Endothelial cell of umbilical vein (primary cell): ENCODE measurements around the gene EPAS1. TPM values are rescaled to one million over a fixed set of nuclear protein-coding genes. Genes with fewer than 3 reads are reported as not detected.

Experiments used
- BruUV-seq: library from RNA; stranded (reverse); fragments of 400-500 nt; replicated peaks from 2 replicates; lab custom pipeline; 2021; lab: Mats Ljungman, UMichigan
- CTCF ChIA-PET: fragments of 300-600, 350-600 bp; sonication (Branson Sonifier 250); formaldehyde crosslinking; loops from one replicate; lab custom pipeline; 2021; ENCODE audit warnings: antibody characterized with exemption, inconsistent platforms; lab: Charles Lee
- POLR2A ChIA-PET: fragments of 300-600, 350-600 bp; sonication (Branson Sonifier 250); formaldehyde crosslinking; loops from one replicate; lab custom pipeline; 2021; ENCODE audit warnings: antibody characterized with exemption, inconsistent platforms; lab: Charles Lee
- DNase-seq: peaks from one replicate; pipeline ENCODE4 v3.0.0-alpha.2; 2011; ENCODE audit warnings: low read depth, low spot score
- FAIRE-seq: peaks from 2 replicates; lab custom pipeline; 2011; peaks lifted over from hg19 to GRCh38; lab: Jason Lieb, UNC
- H2AFZ ChIP-seq: 2 replicates; pipeline ENCODE4 v1.6.0; 2012; ENCODE audit warnings: low read depth, low read length, control low read depth, inconsistent platforms
- H3K27ac ChIP-seq: 2 replicates; pipeline ENCODE4 v1.5.1; 2011; ENCODE audit warnings: low read depth, mild to moderate bottlenecking, control low read depth, low read length, moderate library complexity; ENCODE audit not compliant: insufficient read depth
- H3K27me3 ChIP-seq, 2 experiments: 2 replicates each; pipeline versions ENCODE4 v1.6.0 to v1.6.1; 2011; ENCODE audit warnings: low read length in 2 of 2, mixed read lengths in 1 of 2; ENCODE audit not compliant: control insufficient read depth in 2 of 2, insufficient read depth in 2 of 2
- H3K36me3 ChIP-seq, 2 experiments: 2 replicates in 1 of 2; 3 replicates in 1 of 2; pipeline ENCODE4 v1.5.1; 2011; ENCODE audit warnings: low read length in 2 of 2, mild to moderate bottlenecking in 1 of 2, moderate library complexity in 1 of 2; ENCODE audit not compliant: control insufficient read depth in 2 of 2, insufficient read depth in 2 of 2; ENCODE audit errors: extremely low read depth in 1 of 2
- H3K4me1 ChIP-seq: 3 replicates; pipeline ENCODE4 v1.5.1; 2011; ENCODE audit warnings: mild to moderate bottlenecking, low read length; ENCODE audit not compliant: control insufficient read depth, insufficient read depth; ENCODE audit errors: extremely low read depth
- H3K4me2 ChIP-seq: 2 replicates; pipeline ENCODE4 v1.6.1; 2011; ENCODE audit warnings: low read length, control low read depth, mixed read lengths; ENCODE audit not compliant: insufficient read depth
- H3K4me3 ChIP-seq, 3 experiments: fragments of 200-600 bp in 1 of 3; sonication (generic), shearing (Covaris generic) in 1 of 3; replicated peaks in 1 of 3; 2 replicates each; pipeline ENCODE4 v1.5.1; 2011 to 2016; ENCODE audit warnings: control low read depth in 3 of 3, low read length in 3 of 3, mild to moderate bottlenecking in 2 of 3, inconsistent platforms in 1 of 3, low read depth in 1 of 3, moderate library complexity in 1 of 3; ENCODE audit not compliant: insufficient read depth in 1 of 3
- H3K79me2 ChIP-seq: 2 replicates; pipeline ENCODE4 v1.6.0; 2012; ENCODE audit warnings: low read length, inconsistent platforms; ENCODE audit not compliant: control insufficient read depth, insufficient read depth
- H3K9ac ChIP-seq: replicated peaks from 2 replicates; pipeline ENCODE3; 2011; ENCODE audit warnings: low read length, control low read depth; ENCODE audit not compliant: insufficient read depth; ENCODE audit errors: extremely low read depth
- H3K9me1 ChIP-seq: replicated peaks from 3 replicates; pipeline ENCODE4 v1.6.0; 2011; ENCODE audit warnings: mild to moderate bottlenecking, low read length; ENCODE audit not compliant: control insufficient read depth, insufficient read depth; ENCODE audit errors: extremely low read depth
- H3K9me3 ChIP-seq: replicated peaks from 2 replicates; pipeline ENCODE4 v1.5.1; 2012; ENCODE audit warnings: low read length, inconsistent platforms; ENCODE audit not compliant: control insufficient read depth, insufficient read depth
- H4K20me1 ChIP-seq: replicated peaks from 2 replicates; pipeline ENCODE3; 2011; ENCODE audit warnings: mild to moderate bottlenecking, low read length; ENCODE audit not compliant: control insufficient read depth, insufficient read depth; ENCODE audit errors: extremely low read depth
- CTCF ChIP-seq, 2 donors: IDR thresholded peaks; 1 replicate in 1 of 2; 2 replicates in 1 of 2; pipeline ENCODE4 v1.5.1; 2011; ENCODE audit warnings: low read length in 2 of 2, mild to moderate bottlenecking in 2 of 2, moderate library complexity in 2 of 2, control low read depth in 1 of 2, inconsistent platforms in 1 of 2, low read depth in 1 of 2; ENCODE audit not compliant: insufficient read depth in 1 of 2; ENCODE audit errors: extremely low read depth in 1 of 2
- EZH2 ChIP-seq: IDR thresholded peaks from 2 replicates; pipeline ENCODE4 v1.6.1; 2012; ENCODE audit warnings: borderline replicate concordance, low read depth, mild to moderate bottlenecking, moderate library complexity, low read length, inconsistent platforms; ENCODE audit not compliant: severe bottlenecking
- FOS ChIP-seq: IDR thresholded peaks from 2 replicates; pipeline ENCODE4 v1.6.1; 2011; ENCODE audit warnings: mild to moderate bottlenecking, low read length, moderate library complexity, borderline replicate concordance; ENCODE audit not compliant: insufficient read depth
- GATA2 ChIP-seq: IDR thresholded peaks from 2 replicates; pipeline ENCODE4 v1.7.0; 2011; ENCODE audit warnings: low read depth, mild to moderate bottlenecking, moderate library complexity, mixed read lengths, low read length; ENCODE audit not compliant: insufficient read length, insufficient read depth
- JUN ChIP-seq: IDR thresholded peaks from 2 replicates; pipeline ENCODE4 v1.6.1; 2011; ENCODE audit warnings: borderline replicate concordance, low read depth; ENCODE audit not compliant: insufficient read length, insufficient read depth
- MAX ChIP-seq: IDR thresholded peaks from 2 replicates; pipeline ENCODE4 v1.6.1; 2011; ENCODE audit not compliant: insufficient read depth, insufficient read length
- POLR2A ChIP-seq: IDR thresholded peaks from 2 replicates; pipeline ENCODE4 v1.6.1; 2012; ENCODE audit warnings: low read depth, mild to moderate bottlenecking, control low read depth, low read length
- dilution Hi-C: fragments of 300-500 bp; cut with MboI; formaldehyde crosslinking; loops from one replicate; pipeline ENCODE4 v1.15.0; 2019; ENCODE audit warnings: low sequenced_read_pairs; ENCODE audit not compliant: extremely low pct_ligation_motif_present
- intact Hi-C: fragments of 100-400 bp; cut with micrococcal nuclease; formaldehyde crosslinking; loops from one replicate; pipeline ENCODE4 v1.10.0; 2022
- polyA plus RNA-seq, 4 experiments: library from polyadenylated mRNA; depleted of rRNA in 3 of 4; stranded (reverse) in 3 of 4; unstranded in 1 of 4; fragments of >200 nt; gene quantifications; 2 replicates each; pipeline versions ENCODE4 v1.2.1 to v1.2.3, GENCODE V29; 2011 to 2012; ENCODE audit warnings: missing spikeins in 1 of 4
- total RNA-seq: library from RNA; stranded (reverse); gene quantifications from 2 replicates; pipeline ENCODE4 v1.2.3, GENCODE V29; 2021

EPAS1 gene
- total and polyA plus RNA-seq, 2 donors (not counting 3 experiments of a cell fraction or from before 2014, with no cell fraction given), result 229 to 374 TPM

- Histone ChIP-seq H3K27me3 (no peaks in the 10 kb centered on the region), H3K27ac (no peak overlapping the region), H3K79me2 (no peaks in the 10 kb centered on the region), H3K9me1 (no peaks in the 10 kb centered on the region), H3K9ac (no peak overlapping the region), H3K4me3 (no peak overlapping the region), H4K20me1 (no peaks in the 10 kb centered on the region), H2AFZ (no peak overlapping the region), H3K4me1 (no peaks in the 10 kb centered on the region), H3K36me3 (no peaks in the 10 kb centered on the region), H3K9me3 (no peaks in the 10 kb centered on the region), H3K4me2 (no peak overlapping the region)
- FAIRE-seq (peak; percentile 46), DNase-seq (no peak)
- ChIA-PET POLR2A (no interaction called here), CTCF (no interaction called here)
- dilution Hi-C loops, result no loop called here
- intact Hi-C loops, result no loop called here
- no TSS peak for BruUV-seq
- TF ChIP-seq MAX (no peak), JUN (no peak), FOS (peak; percentile 8), EZH2 (no peak), CTCF (IDR thresholded peaks at IDR 0.05; ENCODE audit: extremely low read depth in 1 of 2, insufficient read depth in 1 of 2, low read depth in 1 of 2, low read length in 2 of 2) (no peak), POLR2A (no peak), GATA2 (no peak)
Measured at GRCh38 chr2:46416739-46417403, 119.7 kb downstream of the EPAS1 start.
